ENCODE data around the gene AFF3. TPM values are rescaled to one million over a fixed set of nuclear protein-coding genes. Genes with fewer than 3 reads are reported as not detected.

The AFF3 gene
- total and polyA plus RNA-seq, 2 of the 8 experiments (the other 6 are each of a cell fraction or from before 2014, with no cell fraction given): 0.27 to 3.0 TPM

- Histone ChIP-seq H3K27ac (ENCODE audit: low read depth, low read length) (no peak overlapping the region), H4K5ac (ENCODE audit: insufficient read length, low read depth, low read length) (no peak overlapping the region), H3K18ac (ENCODE audit: extremely low read depth, low read length) (no peak overlapping the region), H2BK5ac (ENCODE audit: low read depth, low read length) (no peak overlapping the region), H3K79me2 (ENCODE audit: control insufficient read depth in 1 of 2, insufficient read depth in 2 of 2, low read length in 2 of 2) (no peaks in the 10 kb centered on the region), H3K4ac (replicated peaks; ENCODE audit: insufficient read length, low read depth, low read length) (no peak overlapping the region), H3K23ac (ENCODE audit: insufficient read length) (no peak overlapping the region), H2BK15ac (ENCODE audit: low read length) (no peak overlapping the region), H2AK5ac (ENCODE audit: low read depth, low read length) (no peak overlapping the region), H2BK120ac (replicated peaks; ENCODE audit: low read depth, low read length) (no peak overlapping the region), H3K27me3 (replicated peaks in 1 of 4; ENCODE audit: control insufficient read depth in 3 of 4, extremely low read depth in 1 of 4, insufficient read depth in 3 of 4, low read length in 3 of 4) (no peaks in the 10 kb centered on the region), H3K9me3 (ENCODE audit: insufficient read depth in 2 of 2, low read depth in 1 of 2, low read length in 1 of 2) (no peaks in the 10 kb centered on the region), H4K8ac (ENCODE audit: extremely low read depth, insufficient read depth, low read length) (no peak overlapping the region), H3K79me1 (ENCODE audit: low read depth, low read length) (no peaks in the 10 kb centered on the region), H3K14ac (ENCODE audit: insufficient read length) (no peak overlapping the region), H2AFZ (ENCODE audit: low read length) (no peak overlapping the region), H2BK20ac (ENCODE audit: low read length) (no peak overlapping the region), H3K4me1 (replicated peaks in 1 of 4; ENCODE audit: control insufficient read depth in 3 of 4, insufficient read depth in 4 of 4, low read length in 3 of 4) (no peaks in the 10 kb centered on the region), H2BK12ac (ENCODE audit: low read depth, low read length) (no peak overlapping the region), H4K91ac (replicated peaks; ENCODE audit: insufficient read length, low read length) (no peak overlapping the region), H3K23me2 (ENCODE audit: low read depth, low read length) (no peaks in the 10 kb centered on the region; the same call in 1 of the 2 replicates), H3K9ac (replicated peaks in 1 of 4; ENCODE audit: extremely low read depth in 1 of 4, low read depth in 3 of 4, low read length in 3 of 4) (no peak overlapping the region), H3K4me3 (ENCODE audit: extremely low read depth in 1 of 4, insufficient read depth in 2 of 4, low read depth in 3 of 4, low read length in 4 of 4) (no peak overlapping the region), H3K4me2 (ENCODE audit: insufficient read depth in 1 of 2, low read depth in 2 of 2, low read length in 2 of 2) (no peak overlapping the region), H3K56ac (replicated peaks; ENCODE audit: insufficient read length, low read depth, low read length) (no peak overlapping the region), H3K36me3 (ENCODE audit: control insufficient read depth in 2 of 4, insufficient read depth in 4 of 4, low read length in 3 of 4) (no peaks in the 10 kb centered on the region), H4K20me1 (replicated peaks in 1 of 2; ENCODE audit: control insufficient read depth in 1 of 2, insufficient read depth in 2 of 2, low read length in 2 of 2) (no peaks in the 10 kb centered on the region)
- CTCF ChIA-PET (ENCODE audit: partially characterized antibody): interaction anchor here (1.2 kb wide), 1 partner anchor 9 kb away, joined by 3 read pairs; no protein-coding TSS in a partner anchor
- no peak for FAIRE-seq
- POLR2A ChIA-PET (ENCODE audit: partially characterized antibody): no interaction called here
- 95% methylated on average over 7 of the region's 7 CpGs; no CpG with 5 or more reads in 1 of the 2 experiments for WGBS, 2 experiments (ENCODE audit: extremely low coverage in 1 of 2, insufficient coverage in 1 of 2, insufficient read length in 1 of 2, insufficient replicate concordance in 2 of 2, low coverage in 1 of 2, low lambda C conversion rate in 2 of 2, missing lambda C conversion rate in 1 of 2)
- DNase-seq (ENCODE audit: low read depth in 1 of 2, low spot score in 2 of 2): no peak
- TF ChIP-seq GABPA (IDR thresholded peaks at IDR 0.05; ENCODE audit: borderline replicate concordance, insufficient read depth, low read length) (no peak), RNF2 (IDR thresholded peaks at IDR 0.05; ENCODE audit: borderline replicate concordance, low read depth, low read length, missing control alignments, poor library complexity, severe bottlenecking) (no peak), EGR1 (IDR thresholded peaks at IDR 0.05; ENCODE audit: borderline replicate concordance, low read depth, low read length) (no peak), RBBP5 (IDR thresholded peaks at IDR 0.05; ENCODE audit: borderline replicate concordance, low read depth, low read length) (no peak), HDAC6 (IDR thresholded peaks at IDR 0.05; ENCODE audit: low read depth, low read length) (no peak), BACH1 (IDR thresholded peaks at IDR 0.05; ENCODE audit: low read length) (no peak), BRCA1 (IDR thresholded peaks at IDR 0.05; ENCODE audit: low read depth, low read length) (no peak), RAD21 (IDR thresholded peaks at IDR 0.05 in 1 of 2, conservative IDR thresholded peaks at IDR 0.05 in 1 of 2; ENCODE audit: low read depth in 2 of 2, low read length in 2 of 2) (no peak), CTBP2 (IDR thresholded peaks at IDR 0.05; ENCODE audit: borderline replicate concordance, insufficient read depth, insufficient read length, low read length) (no peak), MAX (IDR thresholded peaks at IDR 0.05) (no peak)
Observed at GRCh38 chr2:99900556-99900955, 241.8 kb downstream of the AFF3 start.
